Keratinocyte (primary cell): ENCODE measurements around the gene NDUFC2. TPM values are rescaled to one million over a fixed set of nuclear protein-coding genes. Genes with fewer than 3 reads are reported as not detected.

Experiments
- DNase-seq: peaks from one replicate; pipeline ENCODE4 v3.0.0-alpha.2; 2011; ENCODE audit warnings: low read depth, missing footprints, low spot score
- FAIRE-seq: peaks from 2 replicates; lab custom pipeline; 2011; peaks lifted over from hg19 to GRCh38; lab: Jason Lieb, UNC
- H2AFZ ChIP-seq: 2 replicates; pipeline ENCODE4 v1.6.0; 2012; ENCODE audit warnings: low read length, control low read depth, inconsistent platforms; ENCODE audit not compliant: control insufficient read depth
- H3K27ac ChIP-seq: 2 replicates; pipeline ENCODE4 v1.5.1; 2011; ENCODE audit warnings: low read length; ENCODE audit not compliant: control insufficient read depth, insufficient read depth
- H3K27me3 ChIP-seq: 3 replicates; pipeline ENCODE4 v1.6.0; 2011; ENCODE audit warnings: low read length; ENCODE audit not compliant: control insufficient read depth, insufficient read depth; ENCODE audit errors: extremely low read depth
- H3K36me3 ChIP-seq, 2 experiments: 2 replicates in 1 of 2; 3 replicates in 1 of 2; pipeline ENCODE4 v1.5.1; 2011; ENCODE audit warnings: low read length in 2 of 2, mild to moderate bottlenecking in 1 of 2; ENCODE audit not compliant: control insufficient read depth in 2 of 2, insufficient read depth in 2 of 2; ENCODE audit errors: extremely low read depth in 1 of 2
- H3K4me1 ChIP-seq: 3 replicates; pipeline ENCODE4 v1.5.1; 2011; ENCODE audit warnings: low read length; ENCODE audit not compliant: control insufficient read depth, insufficient read depth; ENCODE audit errors: extremely low read depth
- H3K4me2 ChIP-seq: 3 replicates; pipeline ENCODE4 v1.6.0; 2011; ENCODE audit warnings: low read depth, low read length; ENCODE audit not compliant: control insufficient read depth, insufficient read depth; ENCODE audit errors: extremely low read depth
- H3K4me3 ChIP-seq, 3 experiments: fragments of 200-600 bp in 1 of 3; sonication (generic) in 1 of 3; 2 replicates in 2 of 3; 3 replicates in 1 of 3; pipeline ENCODE4 v1.5.1; 2011 to 2016; ENCODE audit warnings: low read length in 3 of 3, mild to moderate bottlenecking in 3 of 3, control low read depth in 2 of 3, inconsistent platforms in 1 of 3, low read depth in 1 of 3, mixed read lengths in 1 of 3, mixed run types in 1 of 3, moderate library complexity in 1 of 3; ENCODE audit not compliant: control insufficient read depth in 2 of 3, insufficient read depth in 2 of 3; ENCODE audit errors: extremely low read depth in 1 of 3
- H3K79me2 ChIP-seq: 2 replicates; pipeline ENCODE4 v1.6.0; 2012; ENCODE audit warnings: low read length; ENCODE audit not compliant: control insufficient read depth, insufficient read depth
- H3K9ac ChIP-seq: 3 replicates; pipeline ENCODE4 v1.6.0; 2011; ENCODE audit warnings: low read length; ENCODE audit not compliant: control insufficient read depth, insufficient read depth; ENCODE audit errors: extremely low read depth
- H3K9me1 ChIP-seq: 3 replicates; pipeline ENCODE4 v1.6.0; 2011; ENCODE audit warnings: low read length; ENCODE audit not compliant: control insufficient read depth, insufficient read depth; ENCODE audit errors: extremely low read depth
- H3K9me3 ChIP-seq: 2 replicates; pipeline ENCODE4 v1.5.1; 2012; ENCODE audit warnings: low read depth, low read length; ENCODE audit not compliant: control insufficient read depth
- H4K20me1 ChIP-seq: 3 replicates; pipeline ENCODE4 v1.6.0; 2011; ENCODE audit warnings: low read length; ENCODE audit not compliant: control insufficient read depth, insufficient read depth; ENCODE audit errors: extremely low read depth
- EZH2 ChIP-seq: IDR thresholded peaks from one replicate; pipeline ENCODE4 v1.6.1; 2012; ENCODE audit warnings: inconsistent platforms, mild to moderate bottlenecking, low read length, moderate library complexity
- dilution Hi-C: fragments of 300-500 bp; cut with MboI; formaldehyde crosslinking; loops from one replicate; pipeline ENCODE4 v1.7.0; 2020; ENCODE audit warnings: low sequenced_read_pairs; ENCODE audit not compliant: extremely low pct_ligation_motif_present
- polyA plus RNA-seq, 5 experiments: library from polyadenylated mRNA; depleted of rRNA in 3 of 5; stranded (reverse) in 3 of 5; stranded (forward) in 1 of 5; unstranded in 1 of 5; fragments of >200 nt; gene quantifications; 1 replicate in 1 of 5; 2 replicates in 3 of 5; 3 replicates in 1 of 5; pipeline versions ENCODE4 v1.2.1 to v1.2.3, GENCODE V29; 2011 to 2012; ENCODE audit warnings: missing spikeins in 2 of 5, low read depth in 1 of 5, low replicate concordance in 1 of 5
- TF ChIP-seq, protein P1 (sequence below), 3 experiments: IDR thresholded peaks in 1 of 3; conservative IDR thresholded peaks in 1 of 3; optimal IDR thresholded peaks in 1 of 3; 2 replicates in 2 of 3; 3 replicates in 1 of 3; pipeline versions ENCODE3 to v1.5.1; 2011; ENCODE audit warnings: low read length in 3 of 3, mild to moderate bottlenecking in 3 of 3, moderate library complexity in 2 of 3, control low read depth in 1 of 3, inconsistent platforms in 1 of 3; ENCODE audit not compliant: insufficient read depth in 2 of 3; ENCODE audit errors: extremely low read depth in 1 of 3

NDUFC2 gene
- polyA plus RNA-seq, 1 donor (not counting 4 experiments of a cell fraction or from before 2014, with no cell fraction given), result 150 TPM

GRCh38 chr11:78027759-78028158, 51.9 kb downstream of the NDUFC2 start:
- Histone ChIP-seq H3K27ac (no peak overlapping the region), H3K9ac (no peak overlapping the region), H3K27me3 (no peaks in the 10 kb centered on the region), H3K36me3 (no peaks in the 10 kb centered on the region), H3K4me2 (no peak overlapping the region), H3K9me1 (no peaks in the 10 kb centered on the region), H3K9me3 (no peaks in the 10 kb centered on the region), H2AFZ (no peak overlapping the region), H3K4me3 (no peak overlapping the region), H4K20me1 (no peaks in the 10 kb centered on the region), H3K79me2 (no peaks in the 10 kb centered on the region), H3K4me1 (peaks cover 11% of the 10 kb centered on the region)
- dilution Hi-C loops, result no loop called here
- no peak for FAIRE-seq
- TF ChIP-seq, protein P1, sequence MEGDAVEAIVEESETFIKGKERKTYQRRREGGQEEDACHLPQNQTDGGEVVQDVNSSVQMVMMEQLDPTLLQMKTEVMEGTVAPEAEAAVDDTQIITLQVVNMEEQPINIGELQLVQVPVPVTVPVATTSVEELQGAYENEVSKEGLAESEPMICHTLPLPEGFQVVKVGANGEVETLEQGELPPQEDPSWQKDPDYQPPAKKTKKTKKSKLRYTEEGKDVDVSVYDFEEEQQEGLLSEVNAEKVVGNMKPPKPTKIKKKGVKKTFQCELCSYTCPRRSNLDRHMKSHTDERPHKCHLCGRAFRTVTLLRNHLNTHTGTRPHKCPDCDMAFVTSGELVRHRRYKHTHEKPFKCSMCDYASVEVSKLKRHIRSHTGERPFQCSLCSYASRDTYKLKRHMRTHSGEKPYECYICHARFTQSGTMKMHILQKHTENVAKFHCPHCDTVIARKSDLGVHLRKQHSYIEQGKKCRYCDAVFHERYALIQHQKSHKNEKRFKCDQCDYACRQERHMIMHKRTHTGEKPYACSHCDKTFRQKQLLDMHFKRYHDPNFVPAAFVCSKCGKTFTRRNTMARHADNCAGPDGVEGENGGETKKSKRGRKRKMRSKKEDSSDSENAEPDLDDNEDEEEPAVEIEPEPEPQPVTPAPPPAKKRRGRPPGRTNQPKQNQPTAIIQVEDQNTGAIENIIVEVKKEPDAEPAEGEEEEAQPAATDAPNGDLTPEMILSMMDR (optimal IDR thresholded peaks at IDR 0.05 in 1 of 3, IDR thresholded peaks at IDR 0.05 in 1 of 3, conservative IDR thresholded peaks at IDR 0.05 in 1 of 3; ENCODE audit: extremely low read depth in 1 of 3, insufficient read depth in 2 of 3, low read length in 3 of 3), result no peak
- no peak for TF ChIP-seq EZH2
- DNase-seq, result no peak

GRCh38 chr11:78025378-78025777, 54.3 kb downstream of the NDUFC2 start:
- Histone ChIP-seq H3K9me3 (no peaks in the 10 kb centered on the region), H3K4me2 (no peak overlapping the region), H3K9me1 (no peaks in the 10 kb centered on the region), H3K27me3 (no peaks in the 10 kb centered on the region), H3K36me3 (no peaks in the 10 kb centered on the region), H4K20me1 (no peaks in the 10 kb centered on the region), H3K27ac (no peak overlapping the region), H3K4me1 (peaks cover 8% of the 10 kb centered on the region), H2AFZ (no peak overlapping the region), H3K4me3 (no peak overlapping the region), H3K79me2 (no peaks in the 10 kb centered on the region), H3K9ac (no peak overlapping the region)
- DNase-seq (no peak), FAIRE-seq (no peak)
- no peak for TF ChIP-seq EZH2
- TF ChIP-seq, protein P1 (optimal IDR thresholded peaks at IDR 0.05 in 1 of 3, IDR thresholded peaks at IDR 0.05 in 1 of 3, conservative IDR thresholded peaks at IDR 0.05 in 1 of 3; ENCODE audit: extremely low read depth in 1 of 3, insufficient read depth in 2 of 3, low read length in 3 of 3), result no peak
- dilution Hi-C loops, result no loop called here
